ENCODE measurements around the gene SNAP23.

Gene SNAP23

GRCh38 chr15:42581272-42581730 is 85.9 kb downstream of the SNAP23 start:
- H3K4me2 ChIP-seq (ENCODE audit: low read length), result peak overlapping the region; percentile 81
- no peaks in the 10 kb centered on the region for H3K27me3 ChIP-seq (ENCODE audit: insufficient read depth, low read length)
- H2AFZ ChIP-seq (ENCODE audit: low read length), result no peak overlapping the region
- peaks cover 7% of the 10 kb centered on the region; the same call in 1 of the 2 replicates for H3K36me3 ChIP-seq (ENCODE audit: insufficient read depth, low read length)
- H3K27ac ChIP-seq (ENCODE audit: low read depth, low read length, poor library complexity, severe bottlenecking), result peak overlapping the region; percentile 16
- H4K20me1 ChIP-seq (ENCODE audit: insufficient read depth, low read length), result no peaks in the 10 kb centered on the region
- H3F3A ChIP-seq (ENCODE audit: insufficient read depth, low read length), result no peaks in the 10 kb centered on the region
- H3K79me2 ChIP-seq (ENCODE audit: insufficient read depth, low read length), result no peaks in the 10 kb centered on the region
- H3K9me3 ChIP-seq (ENCODE audit: low read length), result no peaks in the 10 kb centered on the region
- H3K9ac ChIP-seq (ENCODE audit: low read length), result peak overlapping the region; percentile 66
- no peaks in the 10 kb centered on the region for H3K9me2 ChIP-seq (ENCODE audit: low read depth, low read length)
- no peak for TF ChIP-seq EZH2 (IDR thresholded peaks at IDR 0.05; ENCODE audit: borderline replicate concordance, low read length)
- no peak for TF ChIP-seq CTCF (IDR thresholded peaks at IDR 0.05; ENCODE audit: low read length)
- H3K4me1 ChIP-seq (ENCODE audit: insufficient read depth, low read length, severe bottlenecking), result peaks cover 61% of the 10 kb centered on the region
- H3K4me3 ChIP-seq (ENCODE audit: low read depth, low read length, poor library complexity, severe bottlenecking), result peak overlapping the region; percentile 68
